Hepatocyte (in vitro differentiated cells): ENCODE measurements around the gene SHROOM4.

Source experiments
- EZH2 ChIP-seq: fragments of 200-600 bp; sonication (generic); IDR thresholded peaks from 2 replicates; pipeline ENCODE4 v1.6.1; 2016; ENCODE audit warnings: antibody characterized with exemption, mild to moderate bottlenecking, borderline replicate concordance
- EZH2phosphoT487 ChIP-seq: fragments of 200-600 bp; sonication (generic); IDR thresholded peaks from one replicate; pipeline ENCODE4 v1.6.1; 2018; ENCODE audit warnings: antibody characterized with exemption, mild to moderate bottlenecking, low read depth, moderate library complexity; ENCODE audit not compliant: unreplicated experiment, severe bottlenecking
- TF ChIP-seq, protein P1 (sequence below): fragments of 200-600 bp; sonication (generic); IDR thresholded peaks from 2 replicates; pipeline ENCODE4 v1.5.1; 2016; ENCODE audit warnings: antibody characterized with exemption, mild to moderate bottlenecking; ENCODE audit not compliant: poor library complexity

DNA sequence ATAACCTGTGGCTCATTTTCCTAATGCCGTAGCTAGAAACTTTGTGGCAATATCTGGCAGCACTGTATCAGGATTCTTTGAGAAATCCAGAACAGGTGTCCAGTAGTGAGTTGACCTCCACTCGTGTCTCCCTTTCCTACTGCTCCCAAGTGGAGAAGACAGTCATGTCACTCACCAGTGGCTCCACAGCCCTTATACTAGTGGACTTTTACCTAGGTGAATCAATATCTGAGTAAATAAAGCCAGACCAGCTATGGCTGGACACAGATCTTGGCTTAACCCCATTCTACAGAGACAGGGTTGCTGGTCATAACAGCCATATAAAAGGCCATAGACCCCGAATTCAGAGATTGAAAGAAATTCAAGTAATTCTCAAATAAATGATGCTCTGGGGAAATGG lies 46.5 kb upstream of the SHROOM4 start:
- TF ChIP-seq, protein P1, sequence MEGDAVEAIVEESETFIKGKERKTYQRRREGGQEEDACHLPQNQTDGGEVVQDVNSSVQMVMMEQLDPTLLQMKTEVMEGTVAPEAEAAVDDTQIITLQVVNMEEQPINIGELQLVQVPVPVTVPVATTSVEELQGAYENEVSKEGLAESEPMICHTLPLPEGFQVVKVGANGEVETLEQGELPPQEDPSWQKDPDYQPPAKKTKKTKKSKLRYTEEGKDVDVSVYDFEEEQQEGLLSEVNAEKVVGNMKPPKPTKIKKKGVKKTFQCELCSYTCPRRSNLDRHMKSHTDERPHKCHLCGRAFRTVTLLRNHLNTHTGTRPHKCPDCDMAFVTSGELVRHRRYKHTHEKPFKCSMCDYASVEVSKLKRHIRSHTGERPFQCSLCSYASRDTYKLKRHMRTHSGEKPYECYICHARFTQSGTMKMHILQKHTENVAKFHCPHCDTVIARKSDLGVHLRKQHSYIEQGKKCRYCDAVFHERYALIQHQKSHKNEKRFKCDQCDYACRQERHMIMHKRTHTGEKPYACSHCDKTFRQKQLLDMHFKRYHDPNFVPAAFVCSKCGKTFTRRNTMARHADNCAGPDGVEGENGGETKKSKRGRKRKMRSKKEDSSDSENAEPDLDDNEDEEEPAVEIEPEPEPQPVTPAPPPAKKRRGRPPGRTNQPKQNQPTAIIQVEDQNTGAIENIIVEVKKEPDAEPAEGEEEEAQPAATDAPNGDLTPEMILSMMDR: no peak
- TF ChIP-seq EZH2phosphoT487 (no peak), EZH2 (no peak)
